Measurements from ENCODE around the gene ABCC1.

- TF ChIP-seq EZH2 (IDR thresholded peaks at IDR 0.05; ENCODE audit: low read length, missing control alignments) (no peak), CTCF (conservative IDR thresholded peaks at IDR 0.05 in 1 of 2, IDR thresholded peaks at IDR 0.05 in 1 of 2; ENCODE audit: low read depth in 1 of 2, low read length in 2 of 2) (no peak)
Observed at GRCh38 chr16:15971440-15971815, 22.0 kb downstream of the ABCC1 start.
